ENCODE results near the gene SDHAF2. TPM values are rescaled to one million over a fixed set of nuclear protein-coding genes. Genes with fewer than 3 reads are reported as not detected.

Gene SDHAF2
- total and polyA plus RNA-seq, 2 of the 13 experiments (the other 11 are each of a cell fraction or from before 2014, with no cell fraction given), result 44.2 to 70.4 TPM

GRCh38 chr11:61494381-61494961 is 64.5 kb downstream of the SDHAF2 start:
- in situ Hi-C loops (cut with HindIII; ENCODE audit: extremely low pct_ligation_motif_present, low pct_unique_long_range_greater_than_20kb) (no loop called here), intact Hi-C loops (cut with micrococcal nuclease; ENCODE audit: unreplicated experiment) (no loop called here)
- FAIRE-seq (no peak), ATAC-seq (peak; percentile 37), DNase-seq (ENCODE audit: low spot score) (no peak)
- BruUV-seq (replicated peaks), result no TSS peak
- peaks cover 37% of the 10 kb centered on the region for H3K4me1 ChIP-seq (ENCODE audit: insufficient read depth, low read length)
- no peak for TF ChIP-seq MIER3 (CRISPR knock-in tag; IDR thresholded peaks at IDR 0.05; ENCODE audit: borderline replicate concordance)
- no peak for TF ChIP-seq ZMAT5 (CRISPR knock-in tag; IDR thresholded peaks at IDR 0.05; ENCODE audit: borderline replicate concordance, low read depth)
- TF ChIP-seq STAG1 (CRISPR knock-in tag; IDR thresholded peaks at IDR 0.05), result no peak
- no peak for TF ChIP-seq ZNF775 (CRISPR knock-in tag; IDR thresholded peaks at IDR 0.05; ENCODE audit: borderline replicate concordance)
- TF ChIP-seq TARDBP (CRISPR knock-in tag; IDR thresholded peaks at IDR 0.05), result 0 out of 2 replicates have a peak, but pooled peaks have one; percentile 28
- peak; percentile 92 for TF ChIP-seq ZNF652 (CRISPR knock-in tag; IDR thresholded peaks at IDR 0.05; ENCODE audit: borderline replicate concordance, low read depth)
- TF ChIP-seq MZF1 (CRISPR knock-in tag; IDR thresholded peaks at IDR 0.05; ENCODE audit: borderline replicate concordance), result no peak
- TF ChIP-seq CBFB (CRISPR knock-in tag; IDR thresholded peaks at IDR 0.05), result no peak
- no peak for TF ChIP-seq KDM6A (CRISPR knock-in tag; IDR thresholded peaks at IDR 0.05; ENCODE audit: low read depth)
- no peak for TF ChIP-seq JUND (CRISPR knock-in tag; IDR thresholded peaks at IDR 0.05)
- TF ChIP-seq NR2F6 (IDR thresholded peaks at IDR 0.05), result no peak
- no peak for TF ChIP-seq NR2F6 (CRISPR knock-in tag; IDR thresholded peaks at IDR 0.05)
- TF ChIP-seq PHF21A (CRISPR knock-in tag; IDR thresholded peaks at IDR 0.05), result 0 out of 2 replicates have a peak, but pooled peaks have one; percentile 22
- no peak for TF ChIP-seq PCBP1 (IDR thresholded peaks at IDR 0.05; ENCODE audit: borderline replicate concordance, low read depth, low read length)
- TF ChIP-seq ZFP62 (CRISPR knock-in tag; IDR thresholded peaks at IDR 0.05), result no peak
- no peak overlapping the region for H2AFZ ChIP-seq (ENCODE audit: low read length)
- H3K36me3 ChIP-seq (replicated peaks in 1 of 2; ENCODE audit: control insufficient read depth in 1 of 2, insufficient read depth in 2 of 2, low read length in 2 of 2), result no peaks in the 10 kb centered on the region
- ChIA-PET CTCF (ENCODE audit: low intra/inter-chr PET ratio, low total read pairs) (no interaction called here), POLR2A (no interaction called here)
- no peaks in the 10 kb centered on the region for H3K9me3 ChIP-seq (ENCODE audit: low read length)
- H3K4me2 ChIP-seq (ENCODE audit: low read depth, low read length), result no peak overlapping the region
- H3K9ac ChIP-seq (ENCODE audit: insufficient read depth, low read depth, low read length), result no peak overlapping the region
- H3K79me2 ChIP-seq (ENCODE audit: insufficient read depth, low read length), result no peaks in the 10 kb centered on the region
- H3K27me3 ChIP-seq (ENCODE audit: control insufficient read depth in 1 of 2, insufficient read depth in 2 of 2, low read length in 2 of 2), result peaks cover 3 to 5% of the 10 kb centered on the region in 2 experiments; a peak in 2 of 5 replicates
- H4K20me1 ChIP-seq (ENCODE audit: insufficient read depth, low read length), result no peaks in the 10 kb centered on the region
- no peak overlapping the region for H3K27ac ChIP-seq (ENCODE audit: extremely low read length, insufficient read depth, low read length)
- 13% methylated on average over 8 of the region's 9 CpGs for WGBS (ENCODE audit: low lambda C conversion rate)
- no peak overlapping the region for H3K4me3 ChIP-seq (replicated peaks in 1 of 3; ENCODE audit: insufficient read depth in 1 of 3, low read depth in 2 of 3, low read length in 3 of 3)
